Esophagus (tissue), 2 donors: ENCODE measurements around the gene PKD2L1. TPM values are rescaled to one million over a fixed set of nuclear protein-coding genes. Genes with fewer than 3 reads are reported as not detected.

Source experiments
- H3K27ac ChIP-seq, 2 donors: one replicate each; pipeline ENCODE4 v1.5.1; 2013; ENCODE audit warnings: low read depth in 2 of 2, mild to moderate bottlenecking in 2 of 2, inconsistent platforms in 1 of 2, low read length in 1 of 2, moderate library complexity in 1 of 2
- H3K27me3 ChIP-seq, 2 donors: one replicate each; pipeline ENCODE4 v1.6.1; 2013; ENCODE audit warnings: low read length in 2 of 2, control low read depth in 1 of 2, mild to moderate bottlenecking in 1 of 2; ENCODE audit not compliant: insufficient read depth in 2 of 2, control insufficient read depth in 1 of 2
- H3K36me3 ChIP-seq, 2 donors: one replicate each; pipeline ENCODE4 v1.6.1; 2013; ENCODE audit warnings: low read length in 1 of 2; ENCODE audit not compliant: control insufficient read depth in 2 of 2, insufficient read depth in 2 of 2
- H3K4me1 ChIP-seq, 2 donors: one replicate each; pipeline ENCODE4 v1.6.1; 2013; ENCODE audit warnings: low read length in 1 of 2; ENCODE audit not compliant: control insufficient read depth in 2 of 2, insufficient read depth in 2 of 2
- H3K4me3 ChIP-seq, 2 donors: one replicate each; pipeline ENCODE4 v1.5.1; 2013; ENCODE audit warnings: low read length in 2 of 2, mild to moderate bottlenecking in 2 of 2, low read depth in 1 of 2, moderate library complexity in 1 of 2
- H3K9me3 ChIP-seq, 2 donors: one replicate each; pipeline ENCODE4 v1.6.1; 2013; ENCODE audit warnings: mild to moderate bottlenecking in 2 of 2, low read depth in 1 of 2, low read length in 1 of 2, moderate library complexity in 1 of 2; ENCODE audit not compliant: control insufficient read depth in 2 of 2, insufficient read depth in 1 of 2
- WGBS, 2 donors: extraction: QIAGEN DNeasy Blood & Tissue Kit; methylation state at CpG; one replicate each; pipeline ENCODE4 v1.1.7; 2013; 5-methylcytosine and 5-hydroxymethylcytosine counted together
- polyA plus RNA-seq, 2 donors: library from polyadenylated mRNA; stranded (reverse); fragments of 200-250 nt; gene quantifications; one replicate each; pipeline ENCODE4 v1.2.3, GENCODE V29; 2013
- donor health status: healthy with polysubstance abuse.
- donor health status: Bipolar disorder and iron deficiency.

Gene PKD2L1
- polyA plus RNA-seq, 2 donors: not detected

DNA sequence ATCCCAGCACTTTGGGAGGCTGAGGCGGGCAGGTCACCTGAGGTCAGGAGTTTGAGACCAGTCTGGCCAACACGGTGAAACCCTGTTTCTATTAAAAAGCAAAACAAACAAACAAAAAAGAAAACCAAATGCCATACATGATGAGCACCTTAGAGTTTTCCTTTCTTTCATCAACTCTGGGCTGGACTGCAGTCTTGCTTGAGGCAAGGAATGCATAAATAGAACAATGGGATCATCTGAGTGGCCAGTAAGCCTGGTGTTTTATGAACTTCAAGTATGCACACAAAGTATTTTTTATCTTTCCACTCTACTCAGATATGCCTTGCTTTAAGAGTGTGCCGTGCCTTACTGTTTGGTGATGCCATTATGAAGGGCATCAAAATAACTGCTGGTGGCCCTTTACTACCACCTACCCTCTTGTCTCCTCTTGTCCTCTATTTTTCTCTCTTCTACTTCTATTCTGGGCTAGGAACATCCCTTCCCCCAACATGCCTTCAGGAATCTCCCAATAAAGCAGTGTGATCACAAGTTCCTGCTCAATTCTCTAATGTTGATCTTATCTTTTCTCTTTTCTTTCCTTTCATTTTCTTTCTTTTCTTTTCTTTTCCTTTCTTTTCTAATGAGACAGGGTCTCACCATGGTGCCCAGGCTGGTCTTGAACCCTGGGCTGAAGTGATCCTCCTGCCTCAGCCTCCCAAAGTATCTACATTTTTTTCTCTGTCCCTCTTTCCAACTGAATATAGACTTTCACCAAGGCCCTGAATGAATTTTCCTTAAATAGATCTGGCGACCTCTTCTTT, 27.2 kb upstream of the PKD2L1 start:
- Histone ChIP-seq H3K4me3 (no peak overlapping the region), H3K4me1 (peaks cover 0 to 2% of the 10 kb centered on the region in 2 donors), H3K27me3 (no peaks in the 10 kb centered on the region), H3K9me3 (no peaks in the 10 kb centered on the region), H3K27ac (no peak overlapping the region), H3K36me3 (peaks cover 9 to 15% of the 10 kb centered on the region in 2 donors)
- 89 to 91% methylated on average over 4 of the region's 4 CpGs for WGBS, 2 donors

DNA sequence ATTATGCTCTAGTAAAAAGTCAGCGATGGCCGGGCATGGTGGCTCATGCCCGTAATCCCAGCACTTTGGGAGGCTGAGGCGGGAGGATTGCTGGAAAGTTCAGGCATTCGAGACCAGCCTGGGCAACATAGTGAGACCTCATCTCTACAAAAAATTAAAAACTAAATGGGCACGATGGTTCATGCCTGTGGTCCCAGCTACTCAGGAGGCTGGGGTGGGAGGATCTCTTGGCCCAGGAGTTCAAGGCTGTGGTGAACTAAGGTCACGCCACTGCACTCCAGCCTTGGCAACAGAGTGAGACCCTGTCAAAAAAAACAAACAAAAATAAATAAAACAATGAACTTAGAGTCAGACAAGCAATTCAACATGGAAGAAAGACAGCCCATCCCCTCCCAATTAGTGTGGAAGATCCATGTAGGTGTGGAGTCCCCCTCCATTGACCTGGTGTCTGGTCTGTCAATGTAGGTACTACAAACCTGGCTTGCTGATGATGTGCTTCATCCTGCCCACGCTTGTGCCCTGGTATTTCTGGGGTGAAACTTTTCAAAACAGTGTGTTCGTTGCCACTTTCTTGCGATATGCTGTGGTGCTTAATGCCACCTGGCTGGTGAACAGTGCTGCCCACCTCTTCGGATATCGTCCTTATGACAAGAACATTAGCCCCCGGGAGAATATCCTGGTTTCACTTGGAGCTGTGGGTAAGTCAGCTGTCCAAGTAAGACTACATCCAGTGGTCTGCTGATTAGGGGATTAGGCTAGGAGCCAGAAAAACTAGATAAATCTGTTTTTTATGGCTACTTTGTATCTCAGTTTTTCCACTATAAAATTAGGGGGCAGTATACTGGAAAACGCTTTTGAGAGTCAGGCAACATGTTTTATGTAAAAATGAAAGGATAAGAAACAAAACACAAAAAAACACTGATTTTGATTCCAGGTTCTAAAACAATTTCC, 26.3 kb upstream of the PKD2L1 start:
- Histone ChIP-seq H3K36me3 (peaks cover 9 to 17% of the 10 kb centered on the region in 2 donors), H3K27ac (peak overlapping the region in 1 of 2 donors; percentile 9), H3K4me1 (peaks cover 0 to 2% of the 10 kb centered on the region in 2 donors)

DNA sequence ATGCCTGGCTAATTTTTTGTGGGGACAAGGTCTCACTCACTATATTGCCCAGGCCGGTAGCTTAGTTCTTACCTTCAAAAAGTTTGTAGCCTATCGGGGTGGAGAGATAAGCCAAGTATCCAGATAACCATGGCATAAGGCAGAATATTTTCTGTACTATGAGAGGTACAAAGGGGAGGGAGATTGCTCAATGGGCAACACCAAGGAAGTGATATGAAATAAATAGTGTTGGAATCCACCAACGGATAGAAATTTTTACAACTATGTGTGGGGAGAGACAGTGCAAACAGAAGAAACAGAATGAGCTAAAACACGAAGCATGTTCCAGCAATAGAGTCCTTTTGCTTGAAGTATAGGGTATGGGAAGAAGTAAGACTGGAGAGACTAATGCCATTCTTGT, 25.1 kb upstream of the PKD2L1 start:
- no peaks in the 10 kb centered on the region for H3K27me3 ChIP-seq
- H3K36me3 ChIP-seq: peaks cover 9 to 17% of the 10 kb centered on the region in 2 donors
- no peaks in the 10 kb centered on the region for H3K9me3 ChIP-seq
- no peak overlapping the region for H3K4me3 ChIP-seq
- H3K4me1 ChIP-seq: peaks cover under 1 to 2% of the 10 kb centered on the region in 2 donors
- no peak overlapping the region for H3K27ac ChIP-seq
- 78 to 95% methylated on average over 4 of the region's 4 CpGs for WGBS, 2 donors

More for the DNA sequence above, 26.3 kb upstream of the PKD2L1 start:
- no peak overlapping the region for H3K4me3 ChIP-seq
- no peaks in the 10 kb centered on the region for H3K27me3 ChIP-seq
- WGBS, 2 donors: 93 to 94% methylated on average over 14 of the region's 14 CpGs
- no peaks in the 10 kb centered on the region for H3K9me3 ChIP-seq

DNA sequence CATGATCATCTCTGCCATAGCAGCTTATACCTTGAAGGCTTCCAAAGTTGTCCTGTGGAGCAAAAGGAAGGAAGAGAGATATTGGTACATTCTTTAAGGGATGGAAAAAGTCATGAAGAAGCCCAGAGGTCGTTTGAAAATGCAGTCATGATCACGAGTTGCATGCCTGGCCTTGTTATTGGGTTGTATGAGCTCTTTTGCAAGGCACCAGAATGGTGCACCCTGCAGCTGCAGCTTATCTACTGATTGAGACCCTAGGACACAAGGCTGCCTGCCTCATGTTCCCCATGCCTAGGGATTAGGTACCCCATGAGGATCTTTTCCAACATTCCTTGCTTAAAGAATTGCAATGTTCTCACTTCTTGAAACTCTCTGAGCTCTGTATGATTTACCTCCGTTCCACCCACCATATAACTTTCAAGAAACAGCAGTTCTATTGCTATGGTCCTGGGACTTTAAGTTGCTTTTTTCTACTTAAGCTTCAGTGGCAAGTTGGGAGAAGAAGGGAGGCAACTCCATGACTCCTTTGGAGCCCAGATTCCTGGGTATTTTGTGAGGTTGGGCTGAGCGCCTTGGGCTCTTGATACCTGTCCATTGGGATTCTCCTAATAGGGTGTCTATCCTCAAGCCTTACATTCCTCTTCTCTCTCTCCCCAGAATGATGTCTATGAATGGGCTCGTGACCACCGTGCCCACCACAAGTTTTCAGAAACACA, 23.9 kb upstream of the PKD2L1 start:
- Histone ChIP-seq H3K4me3 (no peak overlapping the region), H3K9me3 (no peaks in the 10 kb centered on the region), H3K27ac (no peak overlapping the region), H3K4me1 (peaks cover 0 to 9% of the 10 kb centered on the region in 2 donors), H3K27me3 (no peaks in the 10 kb centered on the region), H3K36me3 (peaks cover 9 to 16% of the 10 kb centered on the region in 2 donors)
- 84 to 90% methylated on average over 6 of the region's 6 CpGs for WGBS, 2 donors

DNA sequence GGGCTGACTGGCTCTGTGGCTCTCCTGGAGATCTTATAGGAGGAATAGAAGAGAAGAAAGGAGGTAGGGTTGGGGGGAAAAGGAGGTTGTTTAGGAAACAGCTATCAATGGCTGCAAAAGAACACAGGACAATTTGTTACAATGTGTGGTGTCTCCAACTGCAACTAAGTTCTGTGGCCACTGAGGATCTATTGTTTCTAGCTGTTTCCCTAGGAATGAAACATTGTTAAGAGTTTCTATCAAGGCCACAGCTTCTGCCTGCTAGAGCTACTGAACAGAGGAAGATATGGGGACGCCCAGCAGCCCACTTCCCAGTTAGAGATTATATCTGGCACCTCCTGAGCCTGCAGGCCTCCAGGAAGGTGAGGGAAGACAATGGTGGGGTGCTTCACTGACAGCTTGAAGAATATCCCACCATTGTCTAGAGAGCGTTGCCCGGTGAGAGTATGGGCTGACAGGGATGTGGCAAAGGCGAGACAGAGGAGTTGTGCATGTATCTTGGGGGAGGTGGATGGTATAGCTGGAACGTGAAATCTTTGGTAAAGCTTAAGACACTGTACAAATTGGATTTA, 21.0 kb upstream of the PKD2L1 start:
- Histone ChIP-seq H3K9me3 (no peaks in the 10 kb centered on the region), H3K27me3 (no peaks in the 10 kb centered on the region), H3K4me1 (peaks cover 2 to 13% of the 10 kb centered on the region in 2 donors), H3K27ac (no peak overlapping the region), H3K36me3 (peaks cover 9 to 16% of the 10 kb centered on the region in 2 donors), H3K4me3 (no peak overlapping the region)
- WGBS, 2 donors: 91 to 92% methylated on average over 5 of the region's 5 CpGs

DNA sequence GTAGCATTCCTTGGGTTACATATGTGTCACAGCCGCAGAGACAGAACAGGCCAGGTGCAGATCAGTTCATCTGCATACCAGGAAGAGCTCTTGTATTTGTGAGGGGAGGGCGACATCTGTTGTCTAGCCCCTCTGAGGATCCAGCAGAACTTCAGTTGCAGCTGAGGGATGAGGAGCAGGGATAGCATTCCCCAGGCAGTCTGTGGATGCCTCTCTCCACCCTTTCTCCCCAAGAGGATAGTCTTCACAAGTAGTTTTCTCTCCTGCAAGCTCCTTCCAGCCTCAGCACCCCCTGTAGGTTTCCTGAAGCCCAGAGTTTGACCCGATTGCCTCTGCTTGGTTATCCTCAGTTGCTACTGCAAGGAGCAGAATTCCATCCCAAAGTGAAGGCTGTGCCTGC, 19.6 kb upstream of the PKD2L1 start:
- WGBS, 2 donors: 85 to 90% methylated on average over 3 of the region's 3 CpGs
- Histone ChIP-seq H3K4me1 (peaks cover 2 to 13% of the 10 kb centered on the region in 2 donors), H3K36me3 (peaks cover 4 to 13% of the 10 kb centered on the region in 2 donors), H3K9me3 (no peaks in the 10 kb centered on the region), H3K27ac (no peak overlapping the region), H3K4me3 (no peak overlapping the region), H3K27me3 (no peaks in the 10 kb centered on the region)

DNA sequence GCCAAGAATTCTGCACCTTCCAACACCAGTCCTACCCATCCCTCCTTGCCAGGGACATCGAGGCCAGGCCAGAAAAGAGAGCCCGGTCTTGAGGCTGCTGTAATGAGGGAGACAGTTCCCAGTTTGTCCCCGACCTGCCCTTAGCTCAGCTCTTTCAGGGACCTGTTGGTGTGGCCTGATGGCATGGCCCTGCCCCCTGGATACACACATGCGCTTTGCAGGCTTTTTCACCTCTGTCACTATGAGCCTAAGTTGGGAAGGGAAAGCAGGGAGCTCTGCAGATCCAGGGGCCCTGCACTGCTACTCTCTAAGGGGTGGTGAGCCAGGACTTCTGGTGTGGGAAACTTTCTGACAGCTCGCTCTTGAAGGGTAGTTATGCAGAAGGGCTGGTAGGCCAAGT, 19.1 kb upstream of the PKD2L1 start:
- H3K4me3 ChIP-seq: peak overlapping the region in 1 of 2 donors; percentile 64
- H3K36me3 ChIP-seq: peaks cover 0 to 13% of the 10 kb centered on the region in 2 donors
- no peak overlapping the region for H3K27ac ChIP-seq

DNA sequence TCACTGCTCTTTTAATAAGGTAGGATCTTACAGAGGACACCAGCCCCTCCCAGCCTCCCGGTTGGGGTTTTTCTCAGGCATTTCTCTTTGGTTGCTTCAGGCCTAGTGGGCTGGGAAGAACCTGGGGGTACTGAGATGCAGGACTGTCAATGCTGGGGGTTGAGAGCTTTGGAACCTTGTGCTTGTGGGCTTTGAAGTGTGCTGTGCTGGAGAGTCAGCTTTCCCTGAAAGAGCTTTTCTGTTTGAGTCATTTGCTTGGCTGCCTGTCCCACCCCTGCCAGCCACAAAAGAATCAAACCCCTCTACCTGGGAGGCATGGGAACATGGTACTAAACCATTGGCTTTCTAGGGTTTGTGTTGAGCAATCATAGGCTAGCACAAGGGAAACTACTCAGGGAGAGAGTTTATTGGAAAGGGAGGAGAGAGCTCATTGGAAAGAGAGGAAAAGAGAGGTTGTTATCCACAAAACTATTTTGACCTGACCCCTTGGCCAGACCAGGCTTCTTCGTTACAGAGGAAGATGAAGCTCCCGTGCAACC, 18.4 kb upstream of the PKD2L1 start:
- Histone ChIP-seq H3K4me3 (peak overlapping the region; percentile 64 to 83), H3K27me3 (no peaks in the 10 kb centered on the region), H3K36me3 (peaks cover 0 to 13% of the 10 kb centered on the region in 2 donors), H3K27ac (no peak overlapping the region), H3K4me1 (peaks cover 2 to 13% of the 10 kb centered on the region in 2 donors), H3K9me3 (no peaks in the 10 kb centered on the region)
- WGBS, 2 donors: 85 to 89% methylated on average over 3 of the region's 3 CpGs

More for the DNA sequence above, 19.1 kb upstream of the PKD2L1 start:
- whole genome bisulfite sequencing, 2 donors: 79 to 91% methylated on average over 5 of the region's 5 CpGs
- Histone ChIP-seq H3K4me1 (peaks cover 2 to 13% of the 10 kb centered on the region in 2 donors), H3K27me3 (no peaks in the 10 kb centered on the region), H3K9me3 (no peaks in the 10 kb centered on the region)
